Vagina (tissue), 2 donors: Measurements from ENCODE around the gene NR4A3.

Experiments used
- POLR2A ChIP-seq, 2 donors: fragments of 450-650 bp; IDR thresholded peaks; one replicate each; pipeline ENCODE4 v1.6.1; 2017; ENCODE audit warnings: antibody characterized with exemption in 2 of 2, mild to moderate bottlenecking in 2 of 2, moderate library complexity in 2 of 2
- POLR2AphosphoS5 ChIP-seq, 2 donors: sonication (generic); formaldehyde crosslinking; IDR thresholded peaks; one replicate each; pipeline ENCODE4 v1.9.0; 2017; ENCODE audit warnings: antibody characterized with exemption in 2 of 2, mild to moderate bottlenecking in 2 of 2, low read depth in 1 of 2; ENCODE audit not compliant: insufficient read depth in 1 of 2
- TF ChIP-seq, protein P1 (sequence below), 3 experiments: fragments of 450-650 bp in 2 of 3; fragments of 200-600 bp in 1 of 3; sonication (generic) in 1 of 3; IDR thresholded peaks; one replicate each; pipeline ENCODE4 v1.5.1; 2017 to 2019; ENCODE audit warnings: antibody characterized with exemption in 3 of 3, mild to moderate bottlenecking in 2 of 3, moderate library complexity in 2 of 3

DNA sequence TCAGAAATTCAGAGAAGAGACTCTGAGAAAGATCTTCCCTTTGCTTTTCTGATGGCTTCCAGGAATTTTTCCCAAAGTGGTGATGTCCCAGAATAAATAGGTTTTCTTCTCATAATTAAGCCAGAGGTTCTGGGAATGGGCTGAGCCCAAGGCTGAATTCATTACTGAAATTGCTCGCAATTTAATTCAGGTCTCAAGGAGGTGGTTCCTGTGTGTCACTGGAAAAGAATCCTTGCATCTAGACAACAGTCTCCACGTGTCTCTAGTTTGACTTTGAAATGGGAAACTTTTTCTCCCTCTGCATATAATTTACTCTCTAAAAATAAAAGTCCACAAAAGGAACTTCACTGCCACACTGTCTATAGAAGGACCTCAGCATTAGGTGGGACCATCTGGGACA is 57.0 kb downstream of the NR4A3 start:
- TF ChIP-seq, protein P1, sequence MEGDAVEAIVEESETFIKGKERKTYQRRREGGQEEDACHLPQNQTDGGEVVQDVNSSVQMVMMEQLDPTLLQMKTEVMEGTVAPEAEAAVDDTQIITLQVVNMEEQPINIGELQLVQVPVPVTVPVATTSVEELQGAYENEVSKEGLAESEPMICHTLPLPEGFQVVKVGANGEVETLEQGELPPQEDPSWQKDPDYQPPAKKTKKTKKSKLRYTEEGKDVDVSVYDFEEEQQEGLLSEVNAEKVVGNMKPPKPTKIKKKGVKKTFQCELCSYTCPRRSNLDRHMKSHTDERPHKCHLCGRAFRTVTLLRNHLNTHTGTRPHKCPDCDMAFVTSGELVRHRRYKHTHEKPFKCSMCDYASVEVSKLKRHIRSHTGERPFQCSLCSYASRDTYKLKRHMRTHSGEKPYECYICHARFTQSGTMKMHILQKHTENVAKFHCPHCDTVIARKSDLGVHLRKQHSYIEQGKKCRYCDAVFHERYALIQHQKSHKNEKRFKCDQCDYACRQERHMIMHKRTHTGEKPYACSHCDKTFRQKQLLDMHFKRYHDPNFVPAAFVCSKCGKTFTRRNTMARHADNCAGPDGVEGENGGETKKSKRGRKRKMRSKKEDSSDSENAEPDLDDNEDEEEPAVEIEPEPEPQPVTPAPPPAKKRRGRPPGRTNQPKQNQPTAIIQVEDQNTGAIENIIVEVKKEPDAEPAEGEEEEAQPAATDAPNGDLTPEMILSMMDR (IDR thresholded peaks at IDR 0.05), result no peak
- TF ChIP-seq POLR2A (IDR thresholded peaks at IDR 0.05), result no peak
- TF ChIP-seq POLR2AphosphoS5 (IDR thresholded peaks at IDR 0.05; ENCODE audit: insufficient read depth in 1 of 2, low read depth in 1 of 2), result no peak
